Non-pigmented ciliary epithelial cell (primary cell): ENCODE measurements around the gene EIF4EBP2.

ENCODE experiments used
- DNase-seq: peaks from one replicate; pipeline ENCODE4 v3.0.0-alpha.2; 2010; ENCODE audit warnings: low read depth

Gene EIF4EBP2

DNA sequence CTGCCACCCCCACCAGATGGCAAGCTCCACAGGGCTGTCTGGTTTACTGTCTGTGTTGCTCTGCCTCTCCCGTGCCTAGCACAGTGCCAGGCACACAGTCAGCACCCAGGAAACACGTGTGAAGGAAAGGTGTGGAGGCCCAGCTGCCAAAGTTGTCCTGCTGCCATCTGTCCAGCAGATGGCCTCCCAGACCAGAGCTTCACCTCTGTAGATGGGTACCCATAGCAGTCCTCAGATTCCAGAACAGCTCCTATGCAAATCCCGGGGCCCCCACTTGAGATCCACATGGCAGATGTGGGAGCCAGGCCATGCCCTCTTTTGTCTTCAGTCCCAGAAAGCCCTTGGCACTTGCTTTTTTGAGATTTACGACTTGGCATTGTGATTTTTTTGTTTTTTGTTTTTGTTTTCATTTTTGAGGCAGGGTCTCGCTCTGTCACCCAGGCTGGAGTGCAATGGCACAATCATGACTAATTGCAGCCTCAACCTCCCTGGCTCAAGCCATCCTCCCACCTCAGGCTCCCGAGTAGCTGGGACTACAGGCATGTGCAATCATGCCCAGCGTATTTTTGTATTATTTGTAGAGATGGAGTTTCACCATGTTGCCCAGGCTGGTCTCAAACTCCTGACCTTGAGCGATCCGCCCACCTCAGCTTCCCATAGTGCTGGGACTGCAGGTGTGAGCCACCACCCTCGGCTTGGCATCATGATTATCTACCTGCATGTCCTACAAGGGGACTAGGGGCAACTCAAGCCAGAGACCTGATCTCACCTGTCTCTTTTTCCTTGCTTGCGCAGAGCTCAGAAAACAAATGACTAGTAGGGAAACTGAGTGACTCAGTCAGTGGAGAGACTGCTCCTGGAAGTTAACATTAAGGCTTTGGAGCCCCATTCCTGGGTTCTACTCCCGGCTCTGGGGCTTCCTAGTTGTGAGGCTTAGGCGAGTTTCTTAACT, 57.7 kb downstream of the EIF4EBP2 start:
- no peak for DNase-seq

DNA sequence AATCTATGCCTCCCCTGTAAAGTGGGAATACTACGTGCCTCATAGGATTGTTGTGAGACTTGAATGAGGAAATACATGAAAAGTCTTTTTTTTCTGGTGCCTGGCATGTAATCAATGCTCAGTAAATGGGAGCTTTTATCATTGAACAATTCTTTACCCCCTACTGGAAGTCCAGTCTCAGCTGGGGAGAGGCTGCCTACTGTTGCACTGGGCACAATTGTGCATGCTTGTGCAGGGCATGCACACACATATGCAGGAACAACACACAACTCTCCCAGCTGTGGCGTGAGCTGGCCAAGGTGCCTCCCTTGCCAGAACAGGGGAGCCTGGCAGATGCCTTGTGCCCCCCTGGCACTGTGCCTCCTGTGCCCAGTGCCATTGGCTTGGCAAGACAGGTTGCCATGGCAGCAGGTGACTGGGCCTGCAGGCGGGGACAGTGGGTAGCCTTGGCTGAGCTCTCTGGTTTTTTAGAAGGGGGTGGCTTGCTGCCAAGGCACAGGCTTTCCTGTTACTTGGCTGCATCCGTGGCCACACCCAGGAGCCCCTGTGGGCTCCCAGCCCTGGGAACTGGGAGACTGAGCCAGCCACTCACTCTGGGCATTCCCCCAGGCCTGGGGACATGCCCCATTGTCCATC, 58.5 kb downstream of the EIF4EBP2 start:
- DNase-seq, result no peak

DNA sequence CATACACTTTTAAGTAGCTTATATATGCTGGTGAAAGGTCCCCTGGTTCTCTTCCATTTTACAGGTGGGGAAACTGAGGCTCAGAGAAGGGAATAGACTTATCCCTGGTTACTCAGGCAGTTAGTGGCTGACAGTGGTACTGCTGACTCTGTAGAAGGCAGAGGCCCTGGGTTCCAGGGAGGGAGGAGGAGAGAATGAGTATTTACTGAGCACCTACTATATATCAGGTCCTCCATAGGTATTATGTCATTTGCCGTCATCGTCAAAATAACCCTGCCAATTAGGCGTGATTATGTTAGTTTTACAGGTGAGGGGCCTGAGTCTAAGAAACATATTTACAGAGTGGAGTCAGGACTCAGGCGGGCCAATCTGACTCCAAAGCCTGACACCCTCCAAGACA, 61.3 kb downstream of the EIF4EBP2 start:
- DNase-seq, result no peak

DNA sequence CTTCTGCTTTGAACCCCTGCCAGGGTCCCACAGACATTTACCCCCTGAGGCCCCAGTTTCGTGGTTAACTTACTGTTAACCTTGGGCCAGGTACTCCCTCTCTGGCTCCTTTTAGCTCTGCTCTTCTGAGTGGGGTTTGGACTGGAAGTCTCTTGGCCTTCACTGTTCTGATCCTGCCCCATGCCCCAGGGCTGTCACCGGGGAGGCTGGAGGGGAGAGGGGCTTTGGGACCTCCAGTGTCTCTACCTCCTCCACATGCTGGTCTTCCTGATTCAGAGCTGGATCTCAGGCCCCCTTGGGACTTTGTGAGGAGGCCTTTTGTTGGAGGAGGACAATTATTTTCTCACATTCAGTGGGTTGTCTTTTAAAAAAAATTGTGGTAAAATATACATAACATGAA, 61.9 kb downstream of the EIF4EBP2 start:
- DNase-seq, result no peak

DNA sequence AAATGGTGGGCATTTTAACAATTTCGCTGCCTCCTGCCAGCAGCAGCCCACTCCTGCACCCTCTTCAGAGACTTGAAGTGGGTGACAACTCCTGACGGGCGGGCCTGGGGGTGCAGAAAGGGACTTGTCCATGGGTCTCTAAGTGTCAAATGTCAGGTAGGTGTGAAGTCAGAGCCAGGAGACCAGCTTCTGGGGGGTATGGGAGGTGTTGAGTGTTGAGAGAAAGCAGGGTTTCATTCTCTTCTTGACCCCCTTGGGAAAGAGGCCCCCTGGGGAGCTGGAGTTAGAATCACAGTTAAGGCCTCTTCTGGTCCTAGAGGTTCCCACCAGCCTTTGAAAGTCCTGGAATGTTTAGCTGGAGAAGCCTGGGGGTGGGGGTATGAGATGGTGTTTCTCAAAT, 63.0 kb downstream of the EIF4EBP2 start:
- DNase-seq, result no peak

DNA sequence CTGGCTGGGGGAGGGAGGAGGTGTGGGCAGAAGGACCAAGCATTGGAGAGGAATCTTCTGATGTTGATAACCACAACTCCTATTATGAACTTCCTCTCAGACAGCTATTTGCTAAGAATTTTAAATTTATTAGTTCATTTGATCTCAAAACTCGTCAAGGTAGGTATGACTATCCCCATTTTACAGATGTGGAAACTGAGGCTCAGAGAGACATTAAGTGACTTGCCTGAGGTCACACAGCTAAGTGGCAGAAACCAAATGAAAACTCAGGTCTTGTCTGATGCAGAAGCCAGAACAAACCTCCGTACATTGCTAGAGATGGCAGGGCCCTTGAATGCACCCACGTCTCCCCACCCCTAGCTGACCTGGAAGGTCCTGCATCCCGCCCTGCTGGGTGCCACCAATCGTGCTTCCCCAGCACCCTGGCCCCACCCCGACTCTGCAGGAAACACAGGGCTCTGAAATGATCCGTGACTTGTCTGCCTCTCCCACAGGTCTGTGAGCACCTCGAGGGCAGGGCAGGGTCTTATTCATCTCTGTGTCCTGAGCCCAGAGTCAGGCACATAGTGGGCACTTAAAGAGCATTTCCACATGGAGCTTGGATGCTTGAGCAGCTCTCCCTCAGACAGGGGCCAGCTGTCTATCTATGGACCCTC, 69.0 kb downstream of the EIF4EBP2 start:
- DNase-seq, result no peak

DNA sequence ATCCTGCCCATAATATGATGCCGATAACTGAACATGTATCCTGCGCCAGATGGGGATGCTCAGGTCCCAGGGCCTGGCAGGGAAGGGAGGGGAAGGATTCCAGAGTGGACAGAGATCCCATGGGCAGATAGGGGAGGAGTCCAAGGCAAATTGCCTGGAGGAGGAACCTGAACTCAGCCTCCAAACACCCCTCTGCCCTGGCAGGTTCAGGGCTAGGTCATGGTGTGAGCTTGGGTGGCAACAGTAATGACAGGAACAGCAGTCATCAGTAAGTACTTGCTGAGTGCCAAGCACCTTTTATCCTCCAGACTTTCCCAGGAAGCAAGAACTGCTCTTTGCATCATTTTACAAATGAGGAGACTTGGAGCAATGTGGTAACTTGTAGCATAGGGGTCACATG, 70.8 kb downstream of the EIF4EBP2 start:
- no peak for DNase-seq

DNA sequence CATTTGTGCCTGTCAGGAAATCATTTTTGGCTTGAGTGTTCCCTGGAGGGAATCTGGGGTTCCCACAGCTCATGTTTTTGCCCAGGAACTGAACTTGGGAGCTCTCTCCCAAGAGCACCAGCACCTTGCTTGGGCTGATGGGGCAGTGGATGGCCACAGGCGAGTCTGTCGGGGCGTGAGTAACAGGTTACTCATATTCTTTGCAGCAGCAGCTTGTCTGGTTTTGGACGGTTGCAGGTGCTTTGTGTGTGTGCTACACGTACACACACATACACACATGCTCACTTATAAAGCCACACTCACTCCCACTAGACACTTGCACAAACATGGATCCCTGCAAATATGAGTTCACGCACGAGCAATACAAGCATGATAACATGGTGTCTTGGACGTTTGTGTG, 71.7 kb downstream of the EIF4EBP2 start:
- DNase-seq, result no peak

DNA sequence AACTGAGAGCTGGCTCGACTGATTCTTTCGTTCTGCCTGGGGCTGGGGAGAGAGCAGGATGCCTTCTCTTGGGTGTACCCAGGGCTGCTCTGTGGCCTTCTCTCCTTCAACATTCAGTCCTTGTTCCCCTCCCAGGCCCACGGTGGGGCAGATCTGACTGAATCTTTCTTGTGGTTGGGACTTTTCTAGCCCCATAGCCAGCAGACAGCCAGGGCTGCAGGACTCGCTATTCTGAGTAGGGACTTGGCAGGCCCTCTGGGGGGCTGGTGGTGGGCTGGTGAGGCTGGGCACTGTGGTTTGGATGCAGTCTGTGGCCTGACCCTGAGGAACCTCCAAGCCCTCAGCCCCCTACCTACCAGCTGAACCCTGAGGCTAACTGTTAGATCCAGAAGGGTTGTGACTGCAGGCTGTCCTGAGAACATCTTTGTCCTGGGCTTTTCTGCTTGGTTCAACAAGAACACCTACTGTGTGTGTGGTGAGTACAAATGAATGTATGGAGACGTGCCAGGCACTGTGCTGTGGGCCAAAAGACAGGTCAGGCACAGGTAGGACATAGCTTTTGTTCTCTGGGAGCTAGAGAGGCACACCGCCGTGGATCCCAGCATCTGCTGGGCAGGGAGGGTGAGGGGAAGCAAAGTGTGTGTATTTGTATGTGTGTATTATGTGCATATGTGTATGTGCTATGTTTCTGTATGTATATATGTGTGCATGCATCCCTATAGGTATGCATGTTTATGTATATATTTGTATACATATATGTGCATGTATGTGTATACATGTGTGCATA, 72.5 kb downstream of the EIF4EBP2 start:
- no peak for DNase-seq

DNA sequence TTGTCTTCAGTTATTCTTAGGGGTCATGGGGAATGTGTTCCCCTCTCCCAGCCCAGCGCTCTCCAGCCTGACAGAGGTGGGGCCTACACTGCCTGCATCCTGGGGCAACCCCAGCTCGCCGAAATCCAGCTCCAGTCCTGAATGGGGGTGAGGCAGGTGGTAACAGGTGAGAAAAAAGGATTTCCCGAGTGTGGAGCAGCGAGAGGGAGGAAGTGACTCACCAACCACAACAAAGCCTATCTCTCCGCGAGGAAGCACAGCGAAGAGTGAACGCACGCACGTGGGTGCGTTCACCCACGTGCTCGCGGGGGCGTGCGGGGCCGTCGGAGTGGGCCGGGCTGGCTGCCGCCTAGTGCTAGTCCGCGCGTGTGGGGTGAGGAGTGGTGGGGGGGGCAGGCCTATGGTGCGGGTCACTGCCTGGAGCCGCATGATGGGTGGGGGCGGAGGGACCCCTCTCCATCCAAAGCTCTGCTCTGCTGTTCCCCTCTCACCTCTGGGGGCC, 73.8 kb downstream of the EIF4EBP2 start:
- DNase-seq, result no peak
